Activated T-cell treated with anti-CD3 and anti-CD28 coated beads for 24 hours (primary cell): ENCODE results near the gene CUX1.

Experiments
- DNase-seq: peaks from one replicate; pipeline ENCODE4 v3.0.0-alpha.2; 2020; ENCODE audit warnings: low read depth

Gene CUX1

GRCh38 chr7:102185796-102186195 lies 368.4 kb downstream of the CUX1 start:
- no peak for DNase-seq

- no peak for DNase-seq
These were observed 368.9 kb downstream of the CUX1 start for GRCh38 chr7:102186306-102186705.

GRCh38 chr7:102188746-102189145 lies 371.3 kb downstream of the CUX1 start:
- no peak for DNase-seq

- no peak for DNase-seq
These were observed 372.3 kb downstream of the CUX1 start for GRCh38 chr7:102189756-102190155.

GRCh38 chr7:102190776-102191350 lies 373.4 kb downstream of the CUX1 start:
- DNase-seq: no peak

- no peak for DNase-seq
These were observed 374.3 kb downstream of the CUX1 start for GRCh38 chr7:102191556-102192379.

- no peak for DNase-seq
These were observed 375.4 kb downstream of the CUX1 start for GRCh38 chr7:102192790-102193189.

- no peak for DNase-seq
These were observed 376.4 kb downstream of the CUX1 start for GRCh38 chr7:102193806-102194205.

GRCh38 chr7:102195361-102195760 lies 377.9 kb downstream of the CUX1 start:
- DNase-seq: no peak

- no peak for DNase-seq
These were observed 378.6 kb downstream of the CUX1 start for GRCh38 chr7:102196028-102196427.

- no peak for DNase-seq
These were observed 379.7 kb downstream of the CUX1 start for GRCh38 chr7:102197161-102197560.

- DNase-seq: no peak
These were observed 380.2 kb downstream of the CUX1 start for GRCh38 chr7:102197599-102197998.

GRCh38 chr7:102198417-102198956 lies 381.1 kb downstream of the CUX1 start:
- no peak for DNase-seq

- DNase-seq: no peak
These were observed 384.1 kb downstream of the CUX1 start for GRCh38 chr7:102201576-102201975.

GRCh38 chr7:102202556-102202955 lies 385.1 kb downstream of the CUX1 start:
- DNase-seq: no peak

- DNase-seq: no peak
These were observed 385.8 kb downstream of the CUX1 start for GRCh38 chr7:102203218-102203617.

GRCh38 chr7:102204212-102204611 lies 386.8 kb downstream of the CUX1 start:
- no peak for DNase-seq

GRCh38 chr7:102205915-102206314 lies 388.5 kb downstream of the CUX1 start:
- no peak for DNase-seq

- no peak for DNase-seq
These were observed 391.4 kb downstream of the CUX1 start for GRCh38 chr7:102208826-102209225.

GRCh38 chr7:102210787-102211186 lies 393.4 kb downstream of the CUX1 start:
- no peak for DNase-seq

- no peak for DNase-seq
These were observed 394.4 kb downstream of the CUX1 start for GRCh38 chr7:102211590-102212550.

GRCh38 chr7:102214477-102215072 lies 397.1 kb downstream of the CUX1 start:
- no peak for DNase-seq
